Inflammatory macrophage treated with lipopolysaccharide for 4 hours (primary cell): Measurements from ENCODE around the gene GNAO1.
A peak's percentile ranks its signal among the peaks of the same experiment; 100 is the strongest.

ENCODE experiments used
- DNase-seq: peaks from one replicate; pipeline ENCODE4 v3.0.0-alpha.2; 2020

The GNAO1 gene

GRCh38 chr16:56315955-56316354 lies 124.7 kb downstream of the GNAO1 start:
- DNase-seq, result no peak

- DNase-seq, result no peak
Measured at GRCh38 chr16:56316545-56316944, 125.3 kb downstream of the GNAO1 start.

DNA sequence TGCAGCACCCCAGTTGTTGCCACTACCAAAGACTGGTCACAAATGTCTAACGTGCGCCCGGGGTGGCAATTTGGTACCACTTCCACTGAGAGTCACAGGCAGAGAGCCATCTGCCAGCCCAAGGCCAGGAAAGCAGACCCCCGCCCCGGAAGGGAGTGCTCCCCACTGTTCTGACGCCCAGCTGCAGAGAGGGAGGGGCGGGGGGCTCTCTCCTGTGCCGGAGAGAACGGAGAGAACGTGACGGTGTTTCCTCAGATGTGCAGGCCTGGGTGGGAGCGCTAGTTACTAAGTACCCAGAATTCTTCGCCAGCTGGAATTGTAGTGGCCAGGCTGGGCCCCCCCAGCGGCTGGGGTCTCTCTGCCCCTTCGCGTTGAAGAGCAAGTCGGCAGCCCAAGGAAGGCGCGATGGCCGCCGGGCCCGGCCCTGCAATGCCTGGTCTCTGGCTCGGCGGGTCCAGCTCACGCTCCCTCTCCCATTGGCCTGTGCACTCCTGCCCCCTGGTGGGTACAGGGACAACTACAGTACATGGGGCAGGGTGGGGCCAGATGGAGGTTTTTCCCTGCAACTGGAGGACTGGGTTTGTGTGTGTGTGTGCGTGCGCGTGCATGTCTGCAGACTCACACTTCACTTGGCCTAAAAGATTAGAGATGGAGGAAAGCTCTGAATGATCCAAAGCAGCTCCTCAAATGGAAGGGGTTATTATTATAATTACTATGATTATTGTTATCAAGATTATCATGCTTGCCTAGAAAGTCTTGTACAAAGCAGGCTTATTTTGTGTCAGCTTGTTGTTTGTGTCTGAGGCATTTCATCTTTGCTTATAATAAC lies 126.9 kb downstream of the GNAO1 start:
- peak; percentile 62 for DNase-seq

- DNase-seq, result no peak
Measured at GRCh38 chr16:56318827-56319140, 127.5 kb downstream of the GNAO1 start.

- DNase-seq, result no peak
Measured at GRCh38 chr16:56319376-56319775, 128.1 kb downstream of the GNAO1 start.

GRCh38 chr16:56320056-56320455 lies 128.8 kb downstream of the GNAO1 start:
- no peak for DNase-seq

GRCh38 chr16:56320811-56321558 lies 129.7 kb downstream of the GNAO1 start:
- DNase-seq, result no peak

- DNase-seq, result no peak
Measured at GRCh38 chr16:56321571-56321970, 130.3 kb downstream of the GNAO1 start.

DNA sequence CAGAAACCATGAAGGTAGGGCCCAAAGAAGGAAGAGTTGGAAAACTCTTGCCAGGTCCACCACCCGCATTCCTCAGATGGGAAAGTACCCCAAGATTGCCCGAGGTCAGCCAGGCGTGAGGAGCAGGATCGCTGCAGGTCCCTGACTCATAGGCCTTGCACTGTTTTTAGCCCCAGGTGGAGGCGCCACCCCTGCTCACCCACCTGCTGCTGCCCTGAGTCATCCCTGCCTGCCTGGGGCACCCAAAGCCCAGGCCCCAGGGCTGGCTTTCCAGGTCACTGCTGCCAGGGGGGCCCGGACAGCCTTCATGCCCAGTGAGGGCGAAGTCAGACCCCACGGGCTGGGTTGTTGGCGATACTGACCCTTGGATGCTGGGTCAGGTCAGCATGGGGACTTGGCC lies 133.1 kb downstream of the GNAO1 start:
- DNase-seq, result no peak

DNA sequence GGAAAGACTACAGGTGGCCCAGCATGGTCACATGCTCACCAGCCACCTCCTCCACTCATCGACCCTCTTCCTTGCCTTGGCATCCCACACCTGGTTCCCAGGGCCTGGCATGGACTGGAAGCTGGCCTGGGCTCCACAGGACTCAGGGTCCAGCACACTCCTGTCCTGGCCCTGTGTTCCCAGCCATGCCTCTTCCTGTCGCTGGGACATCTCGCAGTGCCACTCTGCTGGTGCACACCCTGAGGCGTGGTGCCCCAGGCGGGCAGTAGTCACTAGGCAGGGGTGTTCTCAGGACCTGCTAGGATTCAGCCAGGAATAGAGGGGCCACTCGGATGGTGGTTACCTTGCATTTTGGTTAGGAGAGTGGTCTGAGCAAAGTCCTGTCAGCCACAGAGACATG lies 134.7 kb downstream of the GNAO1 start:
- no peak for DNase-seq

DNA sequence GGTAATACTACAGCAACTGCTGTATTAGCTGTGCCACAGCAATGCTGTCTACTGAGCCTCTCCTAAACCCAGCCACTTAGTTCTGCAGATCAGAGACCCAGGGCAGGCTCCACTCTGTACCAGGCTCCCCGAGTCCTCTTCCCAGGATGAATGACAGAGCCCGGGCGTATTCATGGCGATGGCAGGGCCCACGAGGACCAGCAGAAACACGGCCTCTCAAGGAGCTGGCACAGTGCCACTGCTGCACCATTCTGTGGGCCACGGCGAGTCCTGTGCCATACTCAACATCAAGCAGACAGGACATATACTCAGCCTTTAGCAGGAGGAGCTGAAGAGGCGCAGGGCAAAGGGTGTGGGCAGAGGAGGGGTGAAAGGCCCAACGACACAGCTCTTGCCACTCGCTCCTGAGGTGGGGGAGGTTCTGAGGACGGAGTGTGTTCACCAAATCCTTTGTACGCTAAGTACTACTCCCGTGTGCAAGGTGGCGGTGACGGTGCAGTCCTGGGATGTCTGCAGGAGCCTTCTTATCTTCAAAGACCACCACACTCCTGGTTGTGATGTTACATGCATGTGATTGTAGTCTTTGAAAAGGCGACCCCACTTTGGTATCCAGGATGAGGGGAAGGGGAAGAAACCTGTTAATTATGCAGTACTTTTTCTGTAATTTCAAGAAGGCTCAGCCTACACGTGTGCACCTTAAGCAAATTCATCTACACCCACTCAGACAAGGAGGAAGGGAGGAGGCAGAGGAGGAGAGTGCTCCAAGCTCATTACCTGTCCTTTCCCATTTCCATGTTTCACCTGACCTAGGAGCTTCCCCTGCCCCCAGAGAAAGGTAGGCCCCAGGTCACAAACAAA lies 136.0 kb downstream of the GNAO1 start:
- no peak for DNase-seq

DNA sequence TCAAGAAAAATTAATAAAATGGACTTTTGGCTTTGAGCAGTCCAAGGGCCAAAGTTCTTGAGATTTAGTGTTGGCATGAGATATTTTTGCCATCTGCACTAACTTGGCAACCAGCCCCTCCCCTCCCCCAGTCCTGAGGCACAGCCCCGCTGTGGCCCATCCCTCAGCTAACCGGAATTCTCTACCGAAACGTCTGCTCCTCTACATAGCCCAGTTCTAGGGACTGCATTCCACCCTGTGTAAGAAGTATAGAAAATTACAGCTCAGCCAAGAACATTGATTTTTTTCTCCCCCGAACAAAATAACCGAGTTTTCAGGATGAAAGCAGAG lies 136.6 kb downstream of the GNAO1 start:
- DNase-seq, result no peak

DNA sequence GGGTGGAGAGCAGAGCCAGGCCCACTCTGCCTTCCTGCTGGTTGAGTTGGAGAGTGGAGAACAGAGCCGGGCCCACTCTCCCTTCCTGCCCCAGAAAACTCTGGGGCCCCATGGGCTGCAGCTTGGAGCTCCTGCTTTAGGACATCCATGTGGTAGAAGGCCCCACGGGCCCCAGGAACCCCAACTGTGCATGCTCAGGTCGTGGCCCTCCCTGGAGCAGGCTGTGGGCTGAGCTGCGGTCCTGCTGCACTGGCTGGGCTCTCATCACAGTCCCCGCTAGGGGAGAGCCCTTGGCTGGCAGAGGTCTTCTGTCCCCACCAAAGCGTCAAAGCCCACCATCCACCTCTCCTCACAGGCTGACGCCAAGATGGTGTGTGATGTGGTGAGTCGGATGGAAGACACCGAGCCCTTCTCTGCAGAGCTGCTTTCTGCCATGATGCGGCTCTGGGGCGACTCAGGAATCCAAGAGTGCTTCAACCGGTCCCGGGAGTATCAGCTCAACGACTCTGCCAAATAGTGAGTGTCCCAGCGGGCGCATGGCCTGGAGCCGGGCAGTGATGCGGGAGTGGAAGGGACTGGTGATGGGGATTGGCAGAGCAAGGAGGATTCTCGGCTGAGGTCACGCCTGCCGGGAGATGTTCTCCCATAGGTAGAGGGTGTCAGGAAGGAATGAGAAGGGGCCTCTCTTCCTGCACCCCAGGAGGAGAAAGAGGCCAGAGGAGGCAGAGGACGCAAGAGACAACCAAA lies 137.2 kb downstream of the GNAO1 start:
- DNase-seq, result no peak

DNA sequence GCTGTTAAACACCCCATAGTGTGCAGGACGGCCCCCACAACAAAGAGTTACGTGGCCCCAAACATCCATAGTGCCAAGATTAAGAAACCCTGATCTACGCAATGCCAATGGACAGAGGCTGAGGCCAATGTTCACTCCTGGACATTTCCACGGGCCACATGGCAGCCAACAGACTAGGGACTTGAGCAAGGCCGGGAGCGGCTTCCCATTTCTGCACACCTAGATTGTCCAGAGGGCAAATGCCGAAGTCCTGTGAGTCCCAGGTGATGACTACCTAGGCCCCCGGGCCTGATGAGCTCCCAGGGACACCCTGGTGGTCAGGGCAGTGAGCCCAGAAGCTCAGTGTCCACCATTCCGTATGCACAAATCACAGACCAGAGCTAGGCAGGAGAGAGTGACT lies 138.6 kb downstream of the GNAO1 start:
- DNase-seq, result no peak

- DNase-seq, result no peak
Measured at GRCh38 chr16:56330476-56330875, 139.2 kb downstream of the GNAO1 start.

GRCh38 chr16:56331399-56331798 lies 140.1 kb downstream of the GNAO1 start:
- no peak for DNase-seq

GRCh38 chr16:56331915-56332314 lies 140.6 kb downstream of the GNAO1 start:
- DNase-seq, result no peak

GRCh38 chr16:56332464-56333079 lies 141.3 kb downstream of the GNAO1 start:
- DNase-seq, result peak; percentile 5

DNA sequence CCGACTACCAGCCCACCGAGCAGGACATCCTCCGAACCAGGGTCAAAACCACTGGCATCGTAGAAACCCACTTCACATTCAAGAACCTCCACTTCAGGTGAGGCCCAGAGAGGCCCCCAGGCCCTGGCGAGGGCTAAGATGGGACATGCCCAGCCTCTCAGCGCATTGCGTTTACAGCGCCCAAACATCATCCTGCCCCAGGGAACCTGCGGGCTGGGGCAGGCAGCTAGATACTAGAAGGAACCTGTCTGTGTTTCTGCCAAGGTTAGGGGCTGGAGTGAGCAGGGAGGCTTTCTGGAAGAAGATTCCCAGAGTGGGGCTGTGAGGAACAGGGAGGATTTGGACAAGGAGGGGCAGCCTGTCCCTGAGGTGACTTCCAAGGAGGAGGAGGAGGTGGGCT lies 143.5 kb downstream of the GNAO1 start:
- DNase-seq, result no peak

DNA sequence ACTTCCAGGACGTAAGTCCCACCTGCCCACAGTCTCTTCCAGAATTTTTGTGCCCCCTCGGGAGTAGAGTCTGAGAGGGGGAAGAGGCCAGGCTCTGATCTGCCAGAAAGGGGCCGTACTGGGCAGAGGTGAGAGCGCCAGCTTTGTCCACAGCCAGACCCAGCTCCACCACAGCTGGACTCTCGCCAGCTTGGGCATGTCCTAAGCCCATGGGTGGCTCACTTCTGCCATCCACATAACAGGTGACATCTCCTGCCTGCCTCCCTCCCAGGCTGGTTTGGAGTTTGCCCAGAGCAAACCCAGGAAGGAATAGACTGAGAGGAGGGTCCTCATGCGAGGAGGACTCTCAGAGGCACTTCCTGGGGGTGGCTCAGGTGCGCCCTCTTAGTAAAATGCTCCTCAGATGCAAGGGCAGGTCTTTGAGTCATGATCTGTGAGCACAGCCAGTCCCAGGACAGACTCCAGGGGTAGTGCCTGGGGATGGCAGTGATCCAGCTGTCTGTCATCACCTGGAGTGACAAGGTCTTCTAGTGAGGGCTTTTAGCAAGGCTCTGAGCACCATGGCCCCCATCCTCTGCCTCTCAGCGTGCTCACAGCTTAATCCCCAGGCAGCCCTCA lies 144.9 kb downstream of the GNAO1 start:
- DNase-seq, result no peak

GRCh38 chr16:56336711-56337110 lies 145.4 kb downstream of the GNAO1 start:
- no peak for DNase-seq
